GM18861 (cell line): Measurements from ENCODE around the gene ZSWIM1.

Experiments
- ATAC-seq: cut with Tn5 transposase; IDR thresholded peaks from one replicate; pipeline ENCODE4 v1.9.1; 2021; ENCODE audit not compliant: unreplicated experiment

ZSWIM1 gene

DNA sequence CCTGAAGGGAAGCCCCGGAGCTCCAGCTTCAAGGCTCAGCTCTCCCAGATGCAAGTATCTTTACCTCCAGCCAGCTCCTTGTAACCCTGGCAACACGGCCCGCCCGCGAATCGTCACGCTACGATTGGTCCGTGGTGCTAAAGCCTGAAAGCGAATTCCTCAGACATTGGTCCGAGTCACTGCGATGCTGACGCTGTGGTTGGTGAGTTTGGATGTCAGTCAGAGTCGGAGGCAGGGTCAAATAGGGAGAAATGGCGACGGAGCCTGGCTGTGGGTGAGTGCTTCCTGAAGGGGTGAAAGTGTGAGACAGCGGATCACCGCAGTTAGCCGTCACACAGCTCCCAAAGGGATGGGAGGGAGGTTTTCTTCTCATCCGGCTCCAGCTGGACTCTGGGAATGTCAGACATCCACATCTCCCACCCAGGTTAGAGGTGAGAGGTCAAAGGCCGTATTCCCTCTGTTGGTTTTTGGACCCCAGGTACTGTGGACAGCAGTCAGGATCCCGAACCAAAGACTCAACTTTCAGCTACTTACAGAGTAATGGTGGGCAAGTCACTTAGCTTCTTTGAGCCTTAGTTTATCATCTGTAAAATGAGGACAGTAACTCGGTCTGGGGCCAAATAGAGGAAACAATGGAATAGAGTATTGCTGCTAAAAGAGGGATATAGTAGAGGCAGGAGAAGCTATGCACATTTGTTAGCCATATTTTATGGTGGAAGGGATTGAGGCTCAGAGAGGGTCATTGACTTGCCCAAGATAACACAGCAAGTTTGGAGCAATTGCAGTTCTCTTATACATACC lies at the start of gene ZSWIM1:
ZSWIM1 (plus strand) TSS at position 240 of the 801 bp plus-strand sequence. CDS start 1,366 bp downstream, outside the sequence.
- ATAC-seq, result peak; percentile 95

DNA sequence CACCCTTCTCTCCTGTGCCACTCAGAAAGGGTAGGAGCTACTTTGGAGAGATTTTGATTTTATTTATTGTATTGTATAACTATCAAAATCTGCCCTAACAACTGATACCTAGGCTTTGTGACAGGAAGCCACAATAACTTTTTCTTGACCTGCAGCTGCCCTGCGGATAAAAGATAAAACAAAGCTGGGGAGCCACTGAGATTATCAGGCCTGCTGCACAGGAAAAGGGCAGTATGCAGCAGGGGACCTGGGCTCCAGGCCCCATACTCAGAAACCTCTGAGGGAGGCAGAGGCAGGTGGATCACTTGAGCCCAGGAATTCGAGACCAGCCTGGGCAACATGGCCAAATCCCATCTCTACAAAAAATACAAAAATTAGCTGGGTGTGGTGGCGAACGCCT lies 48.4 kb upstream of the ZSWIM1 start:
- ATAC-seq, result no peak

DNA sequence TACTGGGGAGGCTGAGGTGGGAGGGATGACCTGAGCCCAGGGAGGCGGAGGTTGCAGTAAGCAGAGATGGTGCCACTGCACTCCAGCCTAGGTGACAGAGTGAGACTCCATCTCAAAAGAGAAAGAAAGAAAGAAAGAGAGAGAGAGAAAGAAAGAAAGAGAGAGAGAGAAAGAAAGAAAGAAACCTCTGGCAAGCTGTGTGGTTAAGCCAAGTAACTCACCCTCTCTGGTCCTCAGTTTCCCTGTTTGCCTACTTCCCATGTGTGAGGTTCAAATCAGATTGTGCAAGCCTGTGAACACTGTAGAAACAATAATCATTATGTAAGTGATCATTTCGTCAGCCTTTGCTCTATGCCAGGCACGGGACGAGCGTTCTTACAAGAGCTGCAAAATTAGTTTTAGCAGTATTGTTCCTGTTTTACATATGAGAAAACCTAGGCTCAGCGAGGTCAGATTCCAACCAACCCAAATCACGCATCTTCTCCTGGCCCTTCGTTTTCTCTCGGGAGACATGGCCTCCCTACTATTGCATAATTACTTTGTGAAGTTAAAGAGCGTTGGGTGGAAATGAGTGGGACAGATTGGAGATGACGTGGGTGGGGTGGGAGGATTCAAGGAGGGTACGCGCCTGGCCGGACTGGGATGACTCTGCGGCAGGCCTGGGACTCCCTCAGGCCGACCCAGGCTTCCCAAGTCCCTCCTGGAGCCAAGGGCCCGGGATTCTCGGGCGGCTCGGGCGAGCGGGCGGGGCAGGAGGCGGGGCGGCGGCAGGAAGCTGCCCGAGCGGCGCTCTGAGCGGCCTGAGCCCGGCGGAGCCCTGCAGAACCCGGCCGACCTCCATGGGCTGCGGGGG lies 47.8 kb upstream of the ZSWIM1 start, which contains the start of gene SNX21:
SNX21 (plus strand) TSS at position 770 of the 853 bp plus-strand sequence. CDS start 121 bp downstream, outside the sequence.
- no peak for ATAC-seq

DNA sequence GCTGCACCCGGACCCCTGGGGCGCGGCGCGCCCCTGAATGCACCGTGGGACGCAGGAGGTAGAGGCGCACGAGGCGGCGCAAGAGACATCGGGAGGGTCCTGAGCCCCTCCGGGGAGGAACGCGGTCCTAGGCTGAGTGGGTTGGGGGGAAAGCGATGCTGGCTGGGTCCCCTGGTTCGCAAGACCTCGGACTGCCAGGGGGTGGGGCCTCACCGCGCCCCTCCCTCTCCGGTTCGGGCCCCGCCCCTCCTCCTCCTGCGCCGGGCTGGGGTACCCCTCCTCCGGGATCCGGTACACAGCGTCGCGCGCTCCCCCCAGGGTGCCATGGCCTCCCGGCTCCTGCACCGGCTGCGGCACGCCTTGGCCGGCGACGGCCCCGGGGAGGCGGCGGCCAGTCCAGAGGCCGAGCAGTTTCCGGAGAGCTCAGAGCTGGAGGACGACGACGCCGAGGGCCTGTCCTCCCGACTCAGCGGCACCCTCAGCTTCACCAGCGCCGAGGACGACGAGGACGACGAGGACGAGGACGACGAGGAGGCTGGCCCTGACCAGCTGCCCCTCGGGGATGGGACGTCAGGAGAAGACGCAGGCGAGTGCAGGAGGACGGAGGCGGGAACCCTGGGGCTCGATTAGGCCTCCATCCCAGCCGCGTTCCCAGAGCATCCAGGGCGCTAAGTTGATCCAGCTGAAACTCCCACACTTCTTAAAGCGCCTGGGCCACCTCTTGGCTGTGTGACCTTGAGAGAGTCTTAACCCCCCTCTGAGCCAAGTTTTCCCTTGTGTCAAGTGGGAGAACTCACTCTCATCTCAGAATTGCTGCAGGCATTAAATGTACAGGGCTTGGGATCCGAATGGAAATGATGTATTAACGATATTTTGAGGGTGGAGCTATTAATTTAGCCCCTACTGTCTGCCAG lies 46.9 kb upstream of the ZSWIM1 start:
- no peak for ATAC-seq

DNA sequence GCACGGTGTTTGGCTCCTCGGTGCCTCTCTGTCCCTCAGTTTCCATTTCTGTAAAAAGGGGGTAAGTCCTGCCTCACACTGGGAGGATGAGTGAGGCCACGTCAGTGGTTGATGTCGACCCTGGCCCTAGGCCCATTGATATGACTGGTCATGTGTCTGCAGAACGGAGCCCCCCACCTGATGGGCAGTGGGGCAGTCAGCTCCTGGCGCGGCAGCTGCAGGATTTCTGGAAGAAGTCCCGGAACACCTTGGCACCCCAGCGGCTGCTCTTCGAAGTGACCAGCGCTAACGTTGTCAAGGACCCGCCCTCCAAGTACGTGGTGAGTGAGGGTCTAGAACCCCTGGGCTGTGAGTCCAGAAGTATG lies 46.2 kb upstream of the ZSWIM1 start:
- ATAC-seq, result no peak

DNA sequence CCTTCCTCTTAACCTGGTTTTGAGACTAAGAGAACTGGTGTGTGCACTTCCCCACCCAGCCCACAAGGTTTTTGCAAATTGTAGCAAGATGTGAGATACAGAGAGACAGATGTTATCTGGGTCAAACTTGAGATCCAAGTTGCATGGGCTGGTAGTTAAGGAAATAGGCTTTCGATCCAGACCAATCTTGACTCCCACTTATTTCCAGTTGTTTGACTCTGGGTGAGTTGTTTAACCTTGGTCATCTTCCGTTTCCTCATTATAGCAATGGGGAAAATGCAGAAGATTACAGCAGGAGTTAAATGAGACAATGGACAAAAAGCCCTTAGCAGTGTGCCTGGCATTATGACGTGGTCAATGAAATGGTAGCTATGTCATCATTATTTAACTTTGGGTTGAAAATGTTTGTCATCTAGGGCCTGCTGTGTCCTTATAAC lies 45.7 kb upstream of the ZSWIM1 start:
- ATAC-seq, result no peak

DNA sequence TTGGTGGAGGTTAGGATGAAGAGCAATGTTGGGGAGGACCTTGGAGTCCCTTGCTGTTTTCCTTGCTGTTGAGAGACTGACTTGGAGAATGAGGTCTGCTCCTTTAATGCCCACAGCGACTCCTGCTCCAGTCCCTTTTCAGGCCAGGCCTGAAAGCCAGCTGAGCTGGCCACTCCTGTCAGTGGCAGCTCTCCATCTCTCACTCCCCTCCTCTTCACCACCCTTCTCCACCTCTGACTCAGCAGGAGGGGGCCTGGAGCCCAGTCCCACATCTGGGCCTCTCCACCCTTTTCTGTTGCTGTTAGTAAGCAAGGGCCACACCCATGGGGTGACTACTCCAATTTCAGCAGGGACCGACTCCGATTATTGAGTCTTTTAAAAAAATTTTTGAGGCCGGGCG lies 45.2 kb upstream of the ZSWIM1 start:
- ATAC-seq, result no peak

DNA sequence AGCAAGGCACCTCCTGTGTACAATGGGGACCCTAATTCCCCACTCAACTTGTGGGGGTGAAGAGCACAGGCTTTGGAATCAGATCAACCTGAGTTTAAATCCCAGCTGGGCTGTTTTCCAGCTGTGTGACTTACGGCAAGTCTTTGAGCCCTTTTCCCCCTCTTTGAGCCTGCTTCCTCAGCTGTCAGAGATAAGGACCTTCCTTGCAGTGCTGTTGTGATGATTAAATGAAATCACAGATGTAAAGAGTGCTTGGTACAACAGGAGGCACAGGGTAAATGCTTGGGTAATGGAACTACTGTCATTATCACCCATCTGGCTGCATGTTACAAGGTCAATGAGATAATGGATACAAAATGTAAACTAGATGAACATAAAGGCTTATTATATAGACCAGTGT lies 44.2 kb upstream of the ZSWIM1 start:
- ATAC-seq, result no peak

DNA sequence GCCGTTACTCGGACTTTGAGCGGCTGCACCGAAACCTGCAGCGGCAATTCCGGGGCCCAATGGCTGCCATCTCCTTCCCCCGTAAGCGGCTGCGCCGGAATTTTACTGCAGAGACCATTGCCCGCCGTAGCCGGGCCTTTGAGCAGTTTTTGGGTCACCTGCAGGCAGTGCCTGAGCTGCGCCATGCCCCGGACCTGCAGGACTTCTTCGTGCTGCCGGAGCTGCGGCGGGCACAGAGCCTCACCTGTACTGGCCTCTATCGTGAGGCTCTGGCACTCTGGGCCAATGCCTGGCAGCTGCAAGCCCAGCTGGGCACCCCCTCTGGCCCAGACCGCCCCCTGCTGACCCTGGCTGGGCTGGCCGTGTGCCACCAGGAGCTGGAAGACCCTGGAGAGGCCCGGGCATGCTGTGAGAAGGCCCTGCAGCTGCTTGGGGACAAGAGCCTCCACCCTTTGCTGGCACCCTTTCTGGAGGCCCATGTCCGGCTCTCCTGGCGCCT lies 40.3 kb upstream of the ZSWIM1 start:
- ATAC-seq, result no peak

DNA sequence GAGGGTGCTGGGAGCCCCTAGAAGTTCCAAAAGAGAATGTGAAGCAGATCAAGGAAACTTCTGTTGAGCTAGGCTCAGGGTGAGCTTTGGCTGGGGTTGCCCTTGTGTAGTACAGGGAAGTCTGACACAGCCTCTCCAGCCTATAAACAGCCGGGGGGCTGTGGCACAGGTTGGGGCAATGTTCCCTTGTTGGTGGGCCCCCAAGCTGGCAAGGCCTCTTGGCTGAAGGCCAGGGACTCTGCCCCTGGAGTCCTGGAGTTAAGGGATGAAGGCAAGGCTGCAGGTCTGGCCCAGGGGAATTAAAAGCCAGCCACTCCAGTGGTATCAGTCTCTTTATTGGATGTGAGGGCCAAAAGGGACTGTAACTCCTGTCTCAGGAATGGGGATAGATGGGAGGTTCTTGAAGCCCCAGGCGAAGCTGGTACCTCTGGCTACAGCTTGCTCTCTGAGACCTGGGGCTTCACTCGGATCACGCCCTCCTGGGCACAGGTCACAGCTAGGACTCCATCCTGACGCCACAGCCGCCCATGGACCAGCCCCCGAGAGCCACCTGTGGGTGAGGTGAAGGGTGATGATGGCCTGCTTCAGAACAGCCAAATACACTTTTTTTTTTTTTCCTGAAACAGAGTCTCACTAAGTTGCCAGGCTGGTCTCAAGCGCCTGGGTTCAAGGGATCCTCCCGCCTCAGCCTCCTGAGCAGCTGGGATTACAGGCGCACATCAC lies 39.5 kb upstream of the ZSWIM1 start:
- ATAC-seq, result no peak

DNA sequence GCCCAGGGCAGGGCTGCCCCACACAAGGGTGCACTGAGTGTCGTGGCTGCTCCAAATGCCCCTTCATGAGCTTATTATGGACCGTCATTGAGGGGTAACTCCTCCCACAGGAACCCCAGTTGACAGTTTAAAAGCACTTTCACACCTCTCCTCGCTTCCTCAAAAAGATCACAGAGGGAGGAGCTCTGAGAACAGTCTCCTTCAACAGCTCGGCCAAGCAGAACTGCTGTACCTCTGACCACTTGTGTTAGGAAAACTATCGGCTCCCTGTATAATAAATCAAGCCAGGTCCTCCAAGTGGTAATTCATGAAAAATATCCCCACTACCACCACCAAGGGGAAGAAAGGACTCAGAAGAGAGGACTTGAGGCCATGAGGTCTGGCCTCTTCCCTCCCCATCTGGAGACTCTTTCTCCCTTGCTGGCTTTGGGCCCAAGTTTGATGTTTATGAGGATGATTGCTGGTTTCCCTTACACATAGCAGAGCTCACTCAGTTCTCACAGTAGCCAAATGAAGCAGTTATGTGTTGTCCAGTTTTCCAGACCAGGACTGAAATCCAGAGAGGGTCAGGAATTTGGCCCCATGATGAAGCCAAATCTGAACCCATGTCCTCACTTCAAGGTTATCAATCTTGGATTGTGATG lies 38.7 kb upstream of the ZSWIM1 start:
- no peak for ATAC-seq

DNA sequence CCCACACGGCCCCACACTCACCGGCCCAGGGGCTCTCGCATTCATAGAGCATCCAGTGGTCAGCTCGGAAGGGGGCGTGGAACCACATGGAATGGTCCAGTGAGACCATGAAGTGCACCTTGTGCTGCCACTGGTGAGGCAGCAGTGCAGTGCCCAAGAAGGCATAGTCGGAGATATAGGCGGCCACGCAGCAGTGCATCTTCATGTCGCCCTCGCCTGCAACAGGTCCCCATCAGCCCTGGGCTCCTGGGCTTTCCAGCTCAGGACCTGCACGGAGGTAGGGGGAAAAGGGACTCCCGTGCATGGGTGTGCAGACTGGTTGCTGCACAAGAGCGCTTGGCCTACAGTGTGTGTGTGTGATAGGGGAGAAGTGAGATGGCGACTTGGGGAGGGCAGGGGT lies 37.5 kb upstream of the ZSWIM1 start:
- no peak for ATAC-seq

DNA sequence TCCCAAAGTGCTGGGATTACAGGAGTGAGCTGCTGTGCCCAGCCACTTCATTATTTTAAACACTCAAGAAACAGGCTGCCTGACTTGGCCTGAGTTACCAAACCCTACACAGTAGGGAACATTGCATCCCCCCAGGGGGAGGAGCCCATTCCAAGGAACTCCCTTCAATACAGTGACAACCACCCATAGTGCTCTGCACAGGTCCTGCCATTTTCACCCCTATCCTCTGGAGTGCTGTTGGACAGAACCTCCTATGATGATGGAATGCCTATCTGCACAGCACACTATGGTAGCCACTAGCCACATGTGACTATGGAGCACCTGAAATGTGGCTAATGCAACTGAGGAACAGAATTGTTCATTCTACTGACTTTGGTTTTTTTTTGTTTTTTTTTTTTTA lies 35.6 kb upstream of the ZSWIM1 start:
- no peak for ATAC-seq

DNA sequence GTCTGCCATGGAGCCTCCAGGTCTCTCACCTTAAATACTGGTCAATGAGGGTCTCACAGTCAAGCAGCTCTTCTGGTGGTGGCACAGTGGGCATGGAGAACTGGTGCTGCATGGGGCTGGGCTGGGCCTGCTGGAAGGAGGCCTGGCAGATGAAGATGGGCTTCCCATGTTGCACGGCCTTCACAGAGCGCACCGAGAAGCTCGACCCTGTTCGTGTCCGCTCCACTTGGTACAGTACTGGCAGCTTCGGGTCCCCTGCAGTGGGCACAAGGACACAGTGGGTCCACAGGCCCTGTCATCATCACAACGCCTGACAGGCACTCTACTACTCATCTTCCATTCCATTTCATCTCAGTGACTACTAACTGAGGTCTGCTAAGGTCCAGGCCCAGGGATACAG lies 32.6 kb upstream of the ZSWIM1 start:
- ATAC-seq, result no peak

DNA sequence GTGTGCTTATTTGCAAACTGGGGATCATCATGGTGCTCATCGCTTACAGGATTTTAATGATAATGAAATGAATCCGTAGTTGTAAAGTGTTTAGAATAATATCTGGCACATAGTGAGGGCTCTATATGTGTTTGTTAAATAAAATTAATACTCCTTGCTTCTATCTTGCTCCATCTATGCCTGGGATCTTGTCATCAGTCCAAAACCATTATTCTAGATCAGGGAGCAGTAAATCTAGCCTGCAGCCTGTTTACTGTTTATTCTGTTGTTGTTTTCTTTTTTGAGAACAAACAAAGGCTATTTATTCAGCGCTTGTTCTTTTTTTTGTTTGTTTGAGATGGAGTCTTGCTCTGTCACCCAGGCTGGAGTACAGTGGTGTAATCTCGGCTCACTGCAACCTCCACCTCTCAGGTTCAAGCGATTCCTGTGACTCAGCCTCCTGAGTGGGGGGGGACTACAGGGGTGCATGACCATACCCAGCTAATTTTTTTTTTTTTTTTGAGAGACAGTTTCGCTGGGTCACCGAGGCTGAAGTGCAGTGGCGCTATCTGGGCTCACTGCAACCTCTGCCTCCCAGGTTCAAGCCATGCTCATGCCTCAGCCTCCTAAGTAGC lies 32.0 kb upstream of the ZSWIM1 start:
- ATAC-seq, result no peak

DNA sequence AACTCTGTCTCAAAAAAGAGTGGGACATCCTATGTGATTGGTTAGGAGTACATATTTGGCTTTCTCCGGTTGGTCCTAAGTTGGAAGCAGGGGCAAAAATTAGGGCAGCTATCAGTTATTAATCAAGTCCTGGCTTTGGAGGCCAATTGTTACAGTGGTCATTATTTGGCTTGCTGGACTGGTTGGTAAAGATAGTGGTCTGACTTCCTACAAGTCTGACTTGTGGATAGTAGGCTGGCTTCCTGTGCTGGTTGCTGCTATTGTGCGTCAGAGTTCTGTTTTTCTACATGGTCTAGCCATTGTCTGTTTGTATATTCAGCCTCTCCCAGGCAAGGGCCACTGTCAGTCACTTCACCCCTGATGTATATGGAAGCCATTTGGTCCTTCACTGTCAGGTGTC lies 30.8 kb upstream of the ZSWIM1 start:
- ATAC-seq, result no peak

DNA sequence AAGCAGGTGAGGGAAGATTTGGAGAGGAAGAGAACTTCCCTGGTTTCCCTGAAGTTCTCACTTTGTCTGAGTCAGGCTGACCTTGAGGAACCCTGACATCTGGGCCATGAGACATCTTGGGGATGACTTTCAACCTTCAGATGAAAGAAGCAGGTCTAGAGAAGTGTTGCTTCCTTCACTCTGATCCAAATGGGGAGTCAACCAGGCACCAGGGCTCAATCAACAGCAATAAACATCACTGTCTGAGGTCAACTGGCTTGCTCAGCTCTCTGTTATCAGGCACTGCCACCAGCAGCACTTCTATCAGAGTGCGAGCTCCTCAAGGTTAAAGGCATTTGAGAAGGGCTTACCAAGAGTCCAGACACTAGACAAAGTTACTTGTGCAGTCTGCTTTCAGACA lies 30.1 kb upstream of the ZSWIM1 start:
- ATAC-seq, result no peak

DNA sequence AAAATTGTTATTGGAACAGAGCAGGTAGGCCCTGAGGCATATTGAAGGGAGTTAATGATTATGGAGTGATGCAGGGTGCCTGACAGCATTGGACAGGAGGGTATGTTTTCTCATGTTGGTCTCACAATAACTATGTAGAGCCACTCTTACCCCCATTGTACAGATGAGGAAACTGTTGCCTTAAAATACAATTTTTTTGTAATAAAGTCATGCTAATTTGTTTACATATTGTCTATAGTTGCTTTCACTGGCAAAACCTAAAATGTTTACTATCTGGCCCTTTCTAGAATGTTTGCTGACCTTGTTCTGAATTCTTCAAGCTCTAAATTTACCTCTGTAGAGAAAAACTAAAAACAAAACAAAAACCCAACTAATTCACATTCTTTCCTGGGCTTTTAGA lies 29.5 kb upstream of the ZSWIM1 start:
- ATAC-seq, result no peak

DNA sequence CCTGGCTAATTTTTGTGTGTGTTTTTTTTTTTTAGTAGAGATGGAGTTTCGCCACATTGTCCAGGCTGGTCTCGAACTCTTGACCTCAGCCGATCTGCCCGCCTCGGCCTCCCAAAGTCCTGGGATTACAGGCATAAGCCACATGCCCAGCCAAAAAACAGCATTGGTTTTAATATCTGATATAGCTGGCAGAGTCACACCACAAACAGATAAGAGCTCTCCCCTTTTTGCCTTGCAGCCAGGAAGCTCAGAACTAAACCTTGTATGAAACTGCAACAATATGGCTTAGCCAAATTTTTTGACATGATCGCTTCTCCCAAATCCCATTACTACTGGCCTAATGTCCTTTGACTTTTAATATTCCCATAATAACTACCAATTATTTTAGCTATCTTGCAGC lies 28.7 kb upstream of the ZSWIM1 start:
- ATAC-seq, result no peak
